ENCODE measurements around the gene RILPL2. TPM values are rescaled to one million over a fixed set of nuclear protein-coding genes. Genes with fewer than 3 reads are reported as not detected.
"Not testable (repeated sequence)": the region's sequence is repeated elsewhere in the genome, so short reads cannot be mapped to it uniquely, and the experiment has no call there.

The RILPL2 gene
- total and polyA plus RNA-seq, 9 donors: 1.2 to 2.2 (median 1.6) TPM

- Histone ChIP-seq H3K27me3 (ENCODE audit: control insufficient read depth, insufficient read depth, low read length) (no peaks in the 10 kb centered on the region), H3K4me1 (ENCODE audit: control insufficient read depth, insufficient read depth, low read length) (peaks cover 28% of the 10 kb centered on the region), H3K27ac (ENCODE audit: low read length) (no peak overlapping the region), H3K4me3 (ENCODE audit: low read length) (no peak overlapping the region), H3K36me3 (ENCODE audit: control insufficient read depth, insufficient read depth, low read length) (peaks cover 68% of the 10 kb centered on the region), H3K9me3 (replicated peaks; ENCODE audit: control insufficient read depth, low read depth, low read length) (no peaks in the 10 kb centered on the region)
- WGBS (ENCODE audit: insufficient coverage): no CpG with 5 or more reads among the region's 4 CpGs
- DNase-seq: no peak
These were observed 42.7 kb downstream of the RILPL2 start for GRCh38 chr12:123393747-123394146.

- H3K36me3 ChIP-seq (ENCODE audit: control insufficient read depth, insufficient read depth, low read length): peaks cover 55% of the 10 kb centered on the region
- no peaks in the 10 kb centered on the region for H3K27me3 ChIP-seq (ENCODE audit: control insufficient read depth, insufficient read depth, low read length)
- no peaks in the 10 kb centered on the region for H3K9me3 ChIP-seq (replicated peaks; ENCODE audit: control insufficient read depth, low read depth, low read length)
- DNase-seq: no peak
- 86% methylated on average over 5 of the region's 8 CpGs for WGBS (ENCODE audit: insufficient coverage)
- no peak overlapping the region for H3K27ac ChIP-seq (ENCODE audit: low read length)
- peaks cover 34% of the 10 kb centered on the region for H3K4me1 ChIP-seq (ENCODE audit: control insufficient read depth, insufficient read depth, low read length)
- no peak overlapping the region for H3K4me3 ChIP-seq (ENCODE audit: low read length)
These were observed 44.7 kb downstream of the RILPL2 start for GRCh38 chr12:123391546-123392343.

GRCh38 chr12:123390498-123391426 is 45.7 kb downstream of the RILPL2 start:
- H3K27me3 ChIP-seq (ENCODE audit: control insufficient read depth, insufficient read depth, low read length): no peaks in the 10 kb centered on the region
- H3K4me3 ChIP-seq (ENCODE audit: low read length): peak overlapping the region; percentile 60
- peaks cover 45% of the 10 kb centered on the region for H3K36me3 ChIP-seq (ENCODE audit: control insufficient read depth, insufficient read depth, low read length)
- H3K27ac ChIP-seq (ENCODE audit: low read length): no peak overlapping the region
- 67% methylated on average over 16 of the region's 23 CpGs for WGBS (ENCODE audit: insufficient coverage)
- peaks cover 34% of the 10 kb centered on the region for H3K4me1 ChIP-seq (ENCODE audit: control insufficient read depth, insufficient read depth, low read length)
- peak; percentile 43 for DNase-seq
- H3K9me3 ChIP-seq (replicated peaks; ENCODE audit: control insufficient read depth, low read depth, low read length): no peaks in the 10 kb centered on the region

- peaks cover 35% of the 10 kb centered on the region for H3K4me1 ChIP-seq (ENCODE audit: control insufficient read depth, insufficient read depth, low read length)
These were observed 46.7 kb downstream of the RILPL2 start for GRCh38 chr12:123389560-123390351.

GRCh38 chr12:123388951-123389559 is 47.4 kb downstream of the RILPL2 start:
- no peak for DNase-seq
- H3K4me3 ChIP-seq (ENCODE audit: low read length): no peak overlapping the region
- peaks cover 38% of the 10 kb centered on the region for H3K4me1 ChIP-seq (ENCODE audit: control insufficient read depth, insufficient read depth, low read length)
- peaks cover 30% of the 10 kb centered on the region for H3K36me3 ChIP-seq (ENCODE audit: control insufficient read depth, insufficient read depth, low read length)
- no peak overlapping the region for H3K27ac ChIP-seq (ENCODE audit: low read length)
- no peaks in the 10 kb centered on the region for H3K9me3 ChIP-seq (replicated peaks; ENCODE audit: control insufficient read depth, low read depth, low read length)
- no peaks in the 10 kb centered on the region for H3K27me3 ChIP-seq (ENCODE audit: control insufficient read depth, insufficient read depth, low read length)
- WGBS (ENCODE audit: insufficient coverage): under 1% methylated on average over 55 of the region's 102 CpGs

More at GRCh38 chr12:123389560-123390351, 46.7 kb downstream of the RILPL2 start:
- 4% methylated on average over 60 of the region's 66 CpGs for WGBS (ENCODE audit: insufficient coverage)
- Histone ChIP-seq H3K9me3 (replicated peaks; ENCODE audit: control insufficient read depth, low read depth, low read length) (no peaks in the 10 kb centered on the region), H3K36me3 (ENCODE audit: control insufficient read depth, insufficient read depth, low read length) (peaks cover 36% of the 10 kb centered on the region), H3K27me3 (ENCODE audit: control insufficient read depth, insufficient read depth, low read length) (no peaks in the 10 kb centered on the region), H3K4me3 (ENCODE audit: low read length) (peak overlapping the region; percentile 60), H3K27ac (ENCODE audit: low read length) (peak overlapping the region; percentile 36)
- DNase-seq: peak; percentile 33

GRCh38 chr12:123388177-123388950 is 48.1 kb downstream of the RILPL2 start:
- H3K27me3 ChIP-seq (ENCODE audit: control insufficient read depth, insufficient read depth, low read length): no peaks in the 10 kb centered on the region
- WGBS (ENCODE audit: insufficient coverage): under 1% methylated on average over 42 of the region's 52 CpGs
- peaks cover 39% of the 10 kb centered on the region for H3K4me1 ChIP-seq (ENCODE audit: control insufficient read depth, insufficient read depth, low read length)
- H3K27ac ChIP-seq (ENCODE audit: low read length): peak overlapping the region; percentile 96
- peak overlapping the region; percentile 65 for H3K4me3 ChIP-seq (ENCODE audit: low read length)
- H3K36me3 ChIP-seq (ENCODE audit: control insufficient read depth, insufficient read depth, low read length): peaks cover 27% of the 10 kb centered on the region
- DNase-seq: peak; percentile 93
- no peaks in the 10 kb centered on the region for H3K9me3 ChIP-seq (replicated peaks; ENCODE audit: control insufficient read depth, low read depth, low read length)

- Histone ChIP-seq H3K4me1 (ENCODE audit: control insufficient read depth, insufficient read depth, low read length) (peaks cover 42% of the 10 kb centered on the region), H3K36me3 (ENCODE audit: control insufficient read depth, insufficient read depth, low read length) (peaks cover 22% of the 10 kb centered on the region), H3K27ac (ENCODE audit: low read length) (peak overlapping the region; percentile 96), H3K27me3 (ENCODE audit: control insufficient read depth, insufficient read depth, low read length) (no peaks in the 10 kb centered on the region), H3K4me3 (ENCODE audit: low read length) (no peak overlapping the region), H3K9me3 (replicated peaks; ENCODE audit: control insufficient read depth, low read depth, low read length) (no peaks in the 10 kb centered on the region)
- DNase-seq: peak; percentile 18
- 74% methylated on average over 2 of the region's 8 CpGs for WGBS (ENCODE audit: insufficient coverage)
These were observed 48.8 kb downstream of the RILPL2 start for GRCh38 chr12:123387508-123388176.

GRCh38 chr12:123385536-123385935 is 50.9 kb downstream of the RILPL2 start:
- not testable (repeated sequence) for H3K4me3 ChIP-seq (ENCODE audit: low read length); H3K27ac ChIP-seq (ENCODE audit: low read length)

More at GRCh38 chr12:123385536-123385935, 50.9 kb downstream of the RILPL2 start:
- not testable (repeated sequence) for H3K27me3 ChIP-seq (ENCODE audit: control insufficient read depth, insufficient read depth, low read length); H3K9me3 ChIP-seq (replicated peaks; ENCODE audit: control insufficient read depth, low read depth, low read length); H3K36me3 ChIP-seq (ENCODE audit: control insufficient read depth, insufficient read depth, low read length); DNase-seq
- peaks cover 30% of the 10 kb centered on the region for H3K4me1 ChIP-seq (ENCODE audit: control insufficient read depth, insufficient read depth, low read length)
- WGBS (ENCODE audit: insufficient coverage): no CpG with 5 or more reads among the region's 9 CpGs
